Chondrocyte (in vitro differentiated cells): ENCODE results near the gene CAPS. TPM values are rescaled to one million over a fixed set of nuclear protein-coding genes. Genes with fewer than 3 reads are reported as not detected.
A peak's percentile ranks its signal among the peaks of the same experiment; 100 is the strongest.
"Not testable (repeated sequence)": the region's sequence is repeated elsewhere in the genome, so short reads cannot be mapped to it uniquely, and the experiment has no call there.

Experiments
- DNase-seq: peaks from one replicate; pipeline ENCODE4 v3.0.0; 2021; ENCODE audit warnings: mixed read lengths, low spot score
- H3K27ac Mint-ChIP-seq: one replicate; pipeline ENCODE4 v1.8.0; 2021; ENCODE audit warnings: mild to moderate bottlenecking, moderate library complexity, mixed read lengths; ENCODE audit not compliant: unreplicated experiment
- H3K27me3 Mint-ChIP-seq: 2 replicates; pipeline ENCODE4 v1.8.0; 2021; ENCODE audit warnings: low read depth, mixed read lengths
- H3K36me3 Mint-ChIP-seq: 2 replicates; pipeline ENCODE4 v1.8.0; 2021; ENCODE audit warnings: low read depth, mixed read lengths
- H3K4me1 Mint-ChIP-seq: 2 replicates; pipeline ENCODE4 v1.8.0; 2021; ENCODE audit warnings: low read depth, mild to moderate bottlenecking, mixed read lengths
- H3K4me3 Mint-ChIP-seq: one replicate; pipeline ENCODE4 v1.8.0; 2021; ENCODE audit warnings: mild to moderate bottlenecking, moderate library complexity, mixed read lengths; ENCODE audit not compliant: unreplicated experiment
- H3K9me3 Mint-ChIP-seq: 2 replicates; pipeline ENCODE4 v1.8.0; 2021; ENCODE audit warnings: low read depth, mixed read lengths
- CTCF ChIP-seq: fragments of 200-600 bp; sonication (generic); IDR thresholded peaks from 2 replicates; pipeline ENCODE4 v1.5.0; 2021; ENCODE audit warnings: antibody characterized with exemption, mild to moderate bottlenecking, moderate library complexity
- total RNA-seq: library from RNA; stranded (reverse); gene quantifications from 3 replicates; pipeline ENCODE4 v1.2.1, GENCODE V29; 2021

The CAPS gene
- total RNA-seq, 1 donor from 2014 or later = 7.2 TPM

DNA sequence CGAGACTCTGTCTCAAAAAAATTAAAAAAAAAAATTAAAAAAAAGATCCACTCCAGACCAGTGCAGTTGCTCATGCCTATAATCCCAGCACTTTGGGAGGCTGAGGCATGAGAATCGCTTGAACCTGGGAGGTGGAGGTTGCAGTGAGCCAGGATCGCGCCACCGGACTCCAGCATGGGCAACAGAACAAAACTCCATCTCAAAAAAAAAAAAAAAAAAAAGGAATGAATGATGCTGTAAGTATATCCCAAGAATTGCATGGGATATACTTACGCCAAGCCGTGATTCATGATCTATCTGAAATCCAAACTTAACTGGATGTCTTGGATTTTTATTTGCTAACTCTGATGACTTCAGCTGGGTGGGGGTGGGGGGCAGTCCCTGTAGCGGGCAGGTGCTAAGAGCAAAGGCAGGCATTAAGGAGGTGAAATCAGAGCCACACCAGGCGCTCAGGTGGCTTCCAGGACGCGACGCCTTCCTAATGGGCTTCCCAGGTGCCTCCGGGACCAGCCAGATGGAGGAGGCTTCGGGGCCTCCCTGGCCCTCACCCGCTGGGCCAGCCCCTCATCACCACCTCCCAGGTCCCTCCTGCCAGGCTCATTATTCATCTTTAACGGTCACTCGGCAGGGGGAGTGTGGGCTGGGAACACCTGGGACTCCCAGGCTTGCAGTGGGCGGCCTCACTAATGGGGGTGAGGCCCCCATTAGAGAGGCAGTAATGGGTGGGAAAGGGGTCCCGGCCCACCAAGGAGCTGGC, 32.3 kb upstream of the CAPS start:
- DNase-seq = no peak
- Mint-ChIP-seq H3K4me1 (peaks cover 18% of the 10 kb centered on the region), H3K36me3 (no peaks in the 10 kb centered on the region), H3K27ac (no peak overlapping the region), H3K27me3 (no peaks in the 10 kb centered on the region), H3K9me3 (no peaks in the 10 kb centered on the region), H3K4me3 (no peak overlapping the region)
- no peak for TF ChIP-seq CTCF

- Mint-ChIP-seq H3K4me3 (no peak overlapping the region), H3K27me3 (no peaks in the 10 kb centered on the region), H3K4me1 (peaks cover 18% of the 10 kb centered on the region), H3K9me3 (no peaks in the 10 kb centered on the region), H3K36me3 (no peaks in the 10 kb centered on the region), H3K27ac (no peak overlapping the region)
- no peak for DNase-seq
- TF ChIP-seq CTCF = no peak
These were observed 31.6 kb upstream of the CAPS start for GRCh38 chr19:5882421-5882968.

DNA sequence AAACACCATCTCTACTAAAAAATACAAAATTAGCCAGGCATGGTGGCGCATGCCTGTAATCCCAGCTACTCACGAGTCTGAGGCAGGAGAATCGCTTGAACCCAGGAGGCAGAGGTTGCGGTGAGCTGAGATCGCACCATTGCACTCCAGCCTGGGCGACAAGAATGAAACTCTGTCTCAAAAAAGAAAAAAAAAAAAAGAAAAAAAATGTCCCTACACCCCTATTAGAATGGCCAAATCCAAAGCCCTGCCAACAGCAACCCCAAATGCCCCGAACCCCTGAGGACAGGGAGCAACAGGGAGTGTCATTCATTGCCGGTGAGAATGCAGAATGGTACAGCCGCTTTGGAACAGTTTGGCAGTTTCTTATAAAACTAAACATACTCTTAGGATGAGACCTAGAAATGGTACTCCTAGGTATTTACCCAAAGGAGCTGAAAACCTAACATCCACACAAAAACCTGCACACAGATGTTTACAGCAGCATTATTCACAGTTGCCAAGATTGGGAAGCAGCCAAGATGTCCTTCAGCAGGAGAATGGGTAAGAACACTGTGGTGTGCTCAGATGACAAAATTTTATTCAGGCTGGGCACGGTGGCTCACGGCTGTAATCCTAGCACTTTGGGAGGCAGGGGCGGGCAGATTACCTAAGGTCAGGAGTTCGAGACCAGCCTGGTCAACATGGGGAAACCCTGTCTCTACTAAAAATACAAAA, 30.7 kb upstream of the CAPS start:
- not testable (repeated sequence) for H3K9me3 Mint-ChIP-seq, H3K4me3 Mint-ChIP-seq, H3K27me3 Mint-ChIP-seq, H3K36me3 Mint-ChIP-seq, DNase-seq, H3K27ac Mint-ChIP-seq
- H3K4me1 Mint-ChIP-seq = peaks cover 18% of the 10 kb centered on the region

- not testable (repeated sequence) for H3K27ac Mint-ChIP-seq, DNase-seq, H3K9me3 Mint-ChIP-seq, H3K27me3 Mint-ChIP-seq, H3K36me3 Mint-ChIP-seq, H3K4me3 Mint-ChIP-seq
- peaks cover 18% of the 10 kb centered on the region for H3K4me1 Mint-ChIP-seq
These were observed 29.8 kb upstream of the CAPS start for GRCh38 chr19:5884065-5884811.

GRCh38 chr19:5889288-5889971, 24.6 kb upstream of the CAPS start:
- peak overlapping the region; percentile 68 for H3K27ac Mint-ChIP-seq
- no peaks in the 10 kb centered on the region for H3K9me3 Mint-ChIP-seq
- H3K4me3 Mint-ChIP-seq = no peak overlapping the region
- peaks cover 4% of the 10 kb centered on the region for H3K4me1 Mint-ChIP-seq
- no peak for DNase-seq
- H3K36me3 Mint-ChIP-seq = no peaks in the 10 kb centered on the region
- no peaks in the 10 kb centered on the region for H3K27me3 Mint-ChIP-seq
- no peak for TF ChIP-seq CTCF
